NCI-H524 (cell line): ENCODE data around the gene MYPOP.
"Not testable (repeated sequence)": the region's sequence is repeated elsewhere in the genome, so short reads cannot be mapped to it uniquely, and the experiment has no call there.

Experiments used
- DNase-seq, 2 experiments: peaks; one replicate each; lab custom pipeline; 2025; lab: John Stamatoyannopoulos, UW

MYPOP gene

GRCh38 chr19:45906221-45906620 is 3.8 kb upstream of the MYPOP start:
- DNase-seq = no peak

GRCh38 chr19:45905011-45905410 is 2.6 kb upstream of the MYPOP start:
- no peak for DNase-seq

- DNase-seq = peak; percentile 96
These were observed 525 bp upstream of the MYPOP start for GRCh38 chr19:45902651-45903625.

GRCh38 chr19:45901432-45901911 is 941 bp downstream of the MYPOP start:
- DNase-seq = no peak

- DNase-seq = no peak
These were observed 1.5 kb downstream of the MYPOP start for GRCh38 chr19:45900738-45901431.

GRCh38 chr19:45899919-45900589 is 2.4 kb downstream of the MYPOP start:
- no peak for DNase-seq

- no peak for DNase-seq
These were observed 3.2 kb downstream of the MYPOP start for GRCh38 chr19:45899253-45899652.

GRCh38 chr19:45897261-45897812 is 5.1 kb downstream of the MYPOP start:
- DNase-seq = no peak

GRCh38 chr19:45895983-45896599 is 6.3 kb downstream of the MYPOP start:
- DNase-seq = not testable (repeated sequence)

- DNase-seq = no peak
These were observed 6.9 kb downstream of the MYPOP start for GRCh38 chr19:45895519-45895972.

- DNase-seq = no peak
These were observed 11.5 kb downstream of the MYPOP start for GRCh38 chr19:45890877-45891276.

GRCh38 chr19:45889210-45889885 is 13.1 kb downstream of the MYPOP start:
- no peak for DNase-seq

GRCh38 chr19:45887200-45887710 is 15.2 kb downstream of the MYPOP start:
- DNase-seq = no peak

GRCh38 chr19:45886427-45887199 is 15.8 kb downstream of the MYPOP start:
- peak; percentile 80 to 83 for DNase-seq

GRCh38 chr19:45885556-45886426 is 16.6 kb downstream of the MYPOP start, which contains the start of gene IRF2BP1:
TSS of gene IRF2BP1 (minus strand) at chr19:45886141. CDS start at chr19:45885774, 367 bp downstream.
- DNase-seq = peak; percentile 74 to 85

- peak in 1 of 2 experiments; percentile 23 for DNase-seq
These were observed 17.5 kb downstream of the MYPOP start for GRCh38 chr19:45884682-45885555.

GRCh38 chr19:45883881-45884681 is 18.3 kb downstream of the MYPOP start:
- DNase-seq = no peak
